PFSK-1 (cell line): ENCODE results near the gene SMIM1.

ENCODE experiments used
- POLR2AphosphoS5 ChIP-seq: IDR thresholded peaks from 2 replicates; pipeline ENCODE4 v1.6.1; 2012; ENCODE audit warnings: low read depth, mild to moderate bottlenecking, control low read depth, low read length, moderate library complexity
- SIN3A ChIP-seq: IDR thresholded peaks from 2 replicates; pipeline ENCODE4 v1.6.1; 2012; ENCODE audit warnings: mild to moderate bottlenecking, low read length, moderate library complexity, borderline replicate concordance; ENCODE audit not compliant: insufficient read depth
- TAF1 ChIP-seq: IDR thresholded peaks from 2 replicates; pipeline ENCODE4 v1.6.1; 2012; ENCODE audit warnings: low read length, control low read depth, borderline replicate concordance; ENCODE audit not compliant: insufficient read depth
- TF ChIP-seq, protein P1 (sequence below), 2 experiments: IDR thresholded peaks; 2 replicates each; pipeline versions ENCODE4 v1.6.1 to v1.8.0; 2011 to 2012; ENCODE audit warnings: low read depth in 2 of 2, low read length in 2 of 2, control low read depth in 1 of 2, inconsistent platforms in 1 of 2, mild to moderate bottlenecking in 1 of 2, moderate library complexity in 1 of 2; ENCODE audit not compliant: insufficient read depth in 1 of 2

DNA sequence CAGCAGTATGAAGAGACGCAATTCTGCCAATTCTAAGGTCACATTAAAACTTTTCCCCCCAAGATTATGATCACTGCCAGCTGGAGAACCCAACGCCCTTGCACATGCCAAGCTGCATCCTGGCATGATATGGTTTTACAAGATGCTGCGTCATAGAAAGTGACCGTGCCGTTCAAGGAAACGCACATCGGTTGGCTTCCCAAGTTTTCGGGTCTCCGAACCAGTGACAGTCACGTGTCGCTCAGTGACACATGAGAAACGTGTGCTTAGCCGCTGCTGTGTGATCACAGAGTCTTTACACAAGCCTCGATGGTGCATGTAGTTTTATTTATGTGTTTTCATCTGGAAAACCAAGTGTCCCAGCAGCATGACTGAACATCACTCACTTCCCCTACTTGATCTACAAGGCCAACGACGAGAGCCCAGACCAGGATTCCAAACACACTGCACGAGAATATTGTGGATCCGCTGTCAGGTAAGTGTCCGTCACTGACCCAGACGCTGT lies 7.4 kb downstream of the SMIM1 start:
- TF ChIP-seq, protein P1, sequence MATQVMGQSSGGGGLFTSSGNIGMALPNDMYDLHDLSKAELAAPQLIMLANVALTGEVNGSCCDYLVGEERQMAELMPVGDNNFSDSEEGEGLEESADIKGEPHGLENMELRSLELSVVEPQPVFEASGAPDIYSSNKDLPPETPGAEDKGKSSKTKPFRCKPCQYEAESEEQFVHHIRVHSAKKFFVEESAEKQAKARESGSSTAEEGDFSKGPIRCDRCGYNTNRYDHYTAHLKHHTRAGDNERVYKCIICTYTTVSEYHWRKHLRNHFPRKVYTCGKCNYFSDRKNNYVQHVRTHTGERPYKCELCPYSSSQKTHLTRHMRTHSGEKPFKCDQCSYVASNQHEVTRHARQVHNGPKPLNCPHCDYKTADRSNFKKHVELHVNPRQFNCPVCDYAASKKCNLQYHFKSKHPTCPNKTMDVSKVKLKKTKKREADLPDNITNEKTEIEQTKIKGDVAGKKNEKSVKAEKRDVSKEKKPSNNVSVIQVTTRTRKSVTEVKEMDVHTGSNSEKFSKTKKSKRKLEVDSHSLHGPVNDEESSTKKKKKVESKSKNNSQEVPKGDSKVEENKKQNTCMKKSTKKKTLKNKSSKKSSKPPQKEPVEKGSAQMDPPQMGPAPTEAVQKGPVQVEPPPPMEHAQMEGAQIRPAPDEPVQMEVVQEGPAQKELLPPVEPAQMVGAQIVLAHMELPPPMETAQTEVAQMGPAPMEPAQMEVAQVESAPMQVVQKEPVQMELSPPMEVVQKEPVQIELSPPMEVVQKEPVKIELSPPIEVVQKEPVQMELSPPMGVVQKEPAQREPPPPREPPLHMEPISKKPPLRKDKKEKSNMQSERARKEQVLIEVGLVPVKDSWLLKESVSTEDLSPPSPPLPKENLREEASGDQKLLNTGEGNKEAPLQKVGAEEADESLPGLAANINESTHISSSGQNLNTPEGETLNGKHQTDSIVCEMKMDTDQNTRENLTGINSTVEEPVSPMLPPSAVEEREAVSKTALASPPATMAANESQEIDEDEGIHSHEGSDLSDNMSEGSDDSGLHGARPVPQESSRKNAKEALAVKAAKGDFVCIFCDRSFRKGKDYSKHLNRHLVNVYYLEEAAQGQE (IDR thresholded peaks at IDR 0.05; ENCODE audit: insufficient read depth in 1 of 2, low read depth in 2 of 2, low read length in 2 of 2), result no peak
- no peak for TF ChIP-seq POLR2AphosphoS5
- TF ChIP-seq TAF1, result no peak
- TF ChIP-seq SIN3A, result no peak
